Hindlimb muscle (tissue), 1 donor: ENCODE data around the gene MYCBPAP. TPM values are rescaled to one million over a fixed set of nuclear protein-coding genes. Genes with fewer than 3 reads are reported as not detected.

Experiments used
- DNase-seq: peaks from one replicate; pipeline ENCODE4 v3.0.0-alpha.2; 2013
- polyA plus RNA-seq: library from polyadenylated mRNA; unstranded; fragments of 120-200 nt; gene quantifications from one replicate; pipeline ENCODE4 v1.2.1, GENCODE V29; 2013; ENCODE audit not compliant: insufficient read length

The MYCBPAP gene
- polyA plus RNA-seq, 1 donor: 1.0 TPM

GRCh38 chr17:50519141-50519834 lies 11.0 kb downstream of the MYCBPAP start:
- DNase-seq: no peak

- no peak for DNase-seq
These were observed 12.2 kb downstream of the MYCBPAP start for GRCh38 chr17:50520483-50520882.

- DNase-seq: no peak
These were observed 13.3 kb downstream of the MYCBPAP start for GRCh38 chr17:50521514-50521913.

- DNase-seq: no peak
These were observed 14.5 kb downstream of the MYCBPAP start for GRCh38 chr17:50522766-50523165.

GRCh38 chr17:50523208-50523607 lies 15.0 kb downstream of the MYCBPAP start:
- DNase-seq: no peak

- DNase-seq: no peak
These were observed 16.6 kb downstream of the MYCBPAP start for GRCh38 chr17:50524838-50525237.

GRCh38 chr17:50527155-50527762 lies 19.0 kb downstream of the MYCBPAP start:
- no peak for DNase-seq

- no peak for DNase-seq
These were observed 19.8 kb downstream of the MYCBPAP start for GRCh38 chr17:50527949-50528474.

GRCh38 chr17:50529849-50530248 lies 21.6 kb downstream of the MYCBPAP start:
- no peak for DNase-seq

- DNase-seq: no peak
These were observed 23.3 kb downstream of the MYCBPAP start for GRCh38 chr17:50531428-50532025.

- DNase-seq: no peak
These were observed 24.3 kb downstream of the MYCBPAP start, which contains the start of gene EPN3 for GRCh38 chr17:50532452-50533024. TSS of gene EPN3 (plus strand) at chr17:50532735. CDS start at chr17:50536557, 3,822 bp downstream.

GRCh38 chr17:50533185-50533584 lies 24.9 kb downstream of the MYCBPAP start:
- no peak for DNase-seq

GRCh38 chr17:50533720-50534148 lies 25.5 kb downstream of the MYCBPAP start:
- peak; percentile 55 for DNase-seq

GRCh38 chr17:50534222-50534978 lies 26.2 kb downstream of the MYCBPAP start:
- DNase-seq: no peak

GRCh38 chr17:50534979-50535326 lies 26.7 kb downstream of the MYCBPAP start:
- no peak for DNase-seq

- no peak for DNase-seq
These were observed 27.2 kb downstream of the MYCBPAP start for GRCh38 chr17:50535407-50535806.

GRCh38 chr17:50536683-50537646 lies 28.7 kb downstream of the MYCBPAP start:
- no peak for DNase-seq

- no peak for DNase-seq
These were observed 29.7 kb downstream of the MYCBPAP start for GRCh38 chr17:50537721-50538548.

- no peak for DNase-seq
These were observed 30.5 kb downstream of the MYCBPAP start for GRCh38 chr17:50538549-50539410.
